Panc1 (cell line): ENCODE data around the gene NOX1. TPM values are rescaled to one million over a fixed set of nuclear protein-coding genes. Genes with fewer than 3 reads are reported as not detected.

ENCODE experiments used
- ATAC-seq: fragments of 200-7000 bp; cut with Tn5 transposase; 2 replicates; pipeline ENCODE4 v1.9.1; 2020; ENCODE audit warnings: mild to moderate bottlenecking, moderate library complexity
- BruUV-seq: library from RNA; stranded (reverse); fragments of 400-500 nt; replicated peaks from 2 replicates; lab custom pipeline; 2021; lab: Mats Ljungman, UMichigan
- CTCF ChIA-PET: fragments of 300-600 bp; sonication (Branson Sonifier 250); formaldehyde crosslinking; loops from one replicate; lab custom pipeline; 2022; ENCODE audit warnings: antibody characterized with exemption; lab: Charles Lee
- POLR2A ChIA-PET: fragments of 300-600 bp; sonication (Branson Sonifier 250); formaldehyde crosslinking; loops from one replicate; lab custom pipeline; 2022; ENCODE audit warnings: antibody characterized with exemption; lab: Charles Lee
- DNase-seq: peaks from one replicate; pipeline ENCODE4 v3.0.0-alpha.2; 2010; ENCODE audit warnings: low read depth, low spot score
- H3K27ac ChIP-seq: 2 replicates; pipeline ENCODE4 v1.5.1; 2011; ENCODE audit warnings: mild to moderate bottlenecking, low read length, inconsistent platforms
- H3K27me3 ChIP-seq: fragments of 200-500 bp; sonication (Bioruptor generic); 2 replicates; pipeline ENCODE4 v1.6.0; 2014; ENCODE audit warnings: low read length, inconsistent platforms; ENCODE audit not compliant: control insufficient read depth, insufficient read depth
- H3K36me3 ChIP-seq: fragments of 200-500 bp; sonication (Bioruptor generic); 2 replicates; pipeline ENCODE4 v1.5.1; 2014; ENCODE audit warnings: inconsistent platforms, mild to moderate bottlenecking, low read length, moderate library complexity; ENCODE audit not compliant: control insufficient read depth, insufficient read depth
- H3K4me1 ChIP-seq: 2 replicates; pipeline ENCODE4 v1.5.1; 2011; ENCODE audit warnings: inconsistent platforms, mild to moderate bottlenecking, low read length, moderate library complexity; ENCODE audit not compliant: control insufficient read depth, insufficient read depth
- H3K4me3 ChIP-seq, 2 experiments: 2 replicates each; pipeline ENCODE4 v1.5.1; 2011 to 2012; ENCODE audit warnings: low read depth in 2 of 2, low read length in 2 of 2, mild to moderate bottlenecking in 2 of 2, inconsistent platforms in 1 of 2, moderate library complexity in 1 of 2
- H3K9me3 ChIP-seq: fragments of 200-500 bp; sonication (Bioruptor generic); 2 replicates; pipeline ENCODE4 v1.5.1; 2014; ENCODE audit warnings: low read depth, mild to moderate bottlenecking, inconsistent platforms, low read length, moderate library complexity; ENCODE audit not compliant: control insufficient read depth, insufficient read depth
- CTCF ChIP-seq: fragments of 450-650 bp; IDR thresholded peaks from 2 replicates; pipeline ENCODE4 v1.5.1; 2017; ENCODE audit warnings: mild to moderate bottlenecking
- POLR2AphosphoS5 ChIP-seq: IDR thresholded peaks from 2 replicates; pipeline ENCODE4 v1.6.1; 2012; ENCODE audit warnings: mild to moderate bottlenecking, low read depth, low read length, moderate library complexity
- REST ChIP-seq, 2 experiments: IDR thresholded peaks; 2 replicates each; pipeline ENCODE4 v1.6.1; 2011 to 2012; ENCODE audit warnings: low read depth in 2 of 2, control low read depth in 1 of 2, low read length in 1 of 2, mild to moderate bottlenecking in 1 of 2, moderate library complexity in 1 of 2; ENCODE audit not compliant: insufficient read depth in 1 of 2
- SIN3A ChIP-seq: IDR thresholded peaks from 2 replicates; pipeline ENCODE4 v1.6.1; 2012; ENCODE audit warnings: low read depth, mild to moderate bottlenecking, low read length, moderate library complexity, borderline replicate concordance; ENCODE audit not compliant: insufficient read depth
- TCF7L2 ChIP-seq: IDR thresholded peaks from 2 replicates; pipeline ENCODE4 v1.6.1; 2011; ENCODE audit warnings: mild to moderate bottlenecking, low read depth, low read length, inconsistent platforms
- in situ Hi-C: cut with HindIII; loops from 2 replicates; pipeline ENCODE4 v1.10.0; 2016; ENCODE audit warnings: low sequenced_read_pairs, low pct_unique_long_range_greater_than_20kb
- intact Hi-C: fragments of 100-400 bp; cut with micrococcal nuclease; formaldehyde crosslinking; loops from one replicate; pipeline ENCODE4 v1.10.0; 2022; ENCODE audit not compliant: unreplicated experiment
- total RNA-seq: library from RNA; stranded (reverse); gene quantifications from one replicate; pipeline ENCODE4 v1.2.1, GENCODE V29; 2021; ENCODE audit not compliant: unreplicated experiment

Gene NOX1
- total RNA-seq, 1 experiment from 2014 or later: not detected

GRCh38 chrX:100870527-100870926, 3.6 kb downstream of the NOX1 start:
- in situ Hi-C loops (no loop called here), intact Hi-C loops (no loop called here)
- Histone ChIP-seq H3K27ac (no peak overlapping the region), H3K4me3 (no peak overlapping the region), H3K4me1 (no peaks in the 10 kb centered on the region), H3K9me3 (no peaks in the 10 kb centered on the region), H3K27me3 (no peaks in the 10 kb centered on the region; the same call in 1 of the 2 replicates), H3K36me3 (no peaks in the 10 kb centered on the region)
- BruUV-seq: no TSS peak
- ATAC-seq (no peak), DNase-seq (no peak)
- ChIA-PET POLR2A (no interaction called here), CTCF (no interaction called here)
- TF ChIP-seq TCF7L2 (no peak), SIN3A (no peak), CTCF (no peak), REST (IDR thresholded peaks at IDR 0.05; ENCODE audit: insufficient read depth in 1 of 2, low read depth in 2 of 2, low read length in 1 of 2) (no peak), POLR2AphosphoS5 (no peak)

- no peak overlapping the region for H3K27ac ChIP-seq
- no peaks in the 10 kb centered on the region for H3K36me3 ChIP-seq
- H3K4me3 ChIP-seq: no peak overlapping the region
- DNase-seq: no peak
- no peaks in the 10 kb centered on the region for H3K27me3 ChIP-seq
- no peak for TF ChIP-seq TCF7L2
- no peak for TF ChIP-seq REST (IDR thresholded peaks at IDR 0.05; ENCODE audit: insufficient read depth in 1 of 2, low read depth in 2 of 2, low read length in 1 of 2)
- TF ChIP-seq SIN3A: no peak
- no peak for TF ChIP-seq POLR2AphosphoS5
- CTCF ChIA-PET: no interaction called here
- intact Hi-C loops: no loop called here
- no peaks in the 10 kb centered on the region for H3K4me1 ChIP-seq
- in situ Hi-C loops: no loop called here
- ATAC-seq: no peak
- POLR2A ChIA-PET: no interaction called here
- BruUV-seq: no TSS peak
- no peaks in the 10 kb centered on the region for H3K9me3 ChIP-seq
These were observed 5.9 kb downstream of the NOX1 start for GRCh38 chrX:100868273-100868672.
